Stimulated activated CD8-positive, alpha-beta memory T cell treated with anti-CD3 and anti-CD28 coated beads, Interleukin-4, amount 100 ng/mL, for 1 hour (primary cell): ENCODE data around the gene KCNMA1.

Experiments
- DNase-seq, 2 donors: peaks; one replicate each; pipeline ENCODE4 v3.0.0-alpha.2; 2020; ENCODE audit warnings: low read depth in 2 of 2, low spot score in 1 of 2

The KCNMA1 gene

DNA sequence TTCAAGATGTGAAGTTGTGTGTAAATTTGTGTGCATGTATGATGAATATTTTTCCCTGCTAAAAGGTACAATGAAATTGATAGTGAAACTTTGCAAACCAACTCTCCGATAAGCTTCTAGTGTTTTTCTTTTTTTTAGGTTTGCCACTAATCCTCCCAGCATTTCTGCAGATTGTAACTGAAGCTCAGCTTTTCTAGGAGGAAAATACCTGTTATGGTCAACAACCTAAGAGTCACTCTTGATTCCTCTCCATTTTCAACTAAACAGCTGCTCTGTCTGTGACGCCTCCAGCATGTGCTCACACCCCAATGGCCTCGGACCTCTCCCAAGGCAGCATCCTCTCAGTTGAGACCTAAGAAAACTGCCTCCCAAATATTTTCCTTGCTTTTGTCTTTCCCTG is 406.2 kb downstream of the KCNMA1 start:
- DNase-seq = no peak

DNA sequence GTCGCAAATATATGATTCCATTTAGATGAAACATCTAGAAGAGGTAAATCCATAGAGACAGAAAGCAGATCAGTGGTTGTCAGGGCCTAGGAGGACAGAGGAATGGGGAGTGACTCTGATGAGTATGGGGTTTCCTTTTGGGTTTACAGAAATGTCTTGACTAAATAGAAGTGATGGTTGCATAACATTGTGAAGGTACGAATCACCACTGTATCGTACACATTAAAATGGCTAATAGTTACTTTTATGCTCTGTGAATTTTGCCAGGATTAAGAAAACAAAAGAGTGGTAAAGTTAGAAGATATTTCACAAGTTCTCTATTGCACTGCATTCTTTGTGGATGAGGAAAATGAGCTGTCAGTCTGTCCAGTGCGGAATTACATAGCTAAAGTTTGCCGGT is 407.4 kb downstream of the KCNMA1 start:
- DNase-seq = no peak

DNA sequence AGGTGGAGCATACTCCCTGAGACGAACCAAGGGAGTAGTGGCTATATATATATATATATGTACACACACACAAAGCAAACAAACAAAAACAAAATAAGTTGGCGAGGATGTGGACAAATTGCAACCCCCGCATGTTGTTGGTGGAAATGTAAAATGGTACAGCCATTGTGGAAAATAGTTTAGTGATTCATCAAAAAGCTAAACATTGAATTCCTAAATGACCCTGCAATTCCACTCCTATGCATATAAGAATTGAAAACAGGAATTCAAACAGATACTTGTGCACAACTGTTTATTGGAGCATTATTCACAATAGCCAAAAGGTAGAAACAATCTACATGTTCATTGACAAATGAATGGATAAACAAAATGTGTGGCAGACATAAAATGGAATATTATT is 407.9 kb downstream of the KCNMA1 start:
- no peak for DNase-seq

DNA sequence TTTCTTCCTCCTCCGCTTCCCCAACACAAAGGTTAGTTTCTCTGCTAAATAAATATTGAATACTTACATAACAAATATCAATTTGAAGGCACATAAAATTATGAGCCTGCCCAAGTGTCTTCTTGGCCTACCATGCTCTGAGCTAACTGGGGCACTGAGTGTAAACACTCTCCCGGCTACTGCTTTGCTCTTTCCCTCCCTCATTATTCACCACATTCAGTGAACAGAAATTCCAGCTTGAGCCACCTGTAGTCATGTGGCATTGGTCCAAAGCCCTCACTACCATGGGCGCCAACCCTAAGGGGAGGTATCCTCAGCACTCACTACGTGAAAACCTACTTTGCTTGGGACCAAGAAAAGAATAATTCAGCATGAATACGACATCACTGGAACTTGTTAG is 409.0 kb downstream of the KCNMA1 start:
- no peak for DNase-seq

DNA sequence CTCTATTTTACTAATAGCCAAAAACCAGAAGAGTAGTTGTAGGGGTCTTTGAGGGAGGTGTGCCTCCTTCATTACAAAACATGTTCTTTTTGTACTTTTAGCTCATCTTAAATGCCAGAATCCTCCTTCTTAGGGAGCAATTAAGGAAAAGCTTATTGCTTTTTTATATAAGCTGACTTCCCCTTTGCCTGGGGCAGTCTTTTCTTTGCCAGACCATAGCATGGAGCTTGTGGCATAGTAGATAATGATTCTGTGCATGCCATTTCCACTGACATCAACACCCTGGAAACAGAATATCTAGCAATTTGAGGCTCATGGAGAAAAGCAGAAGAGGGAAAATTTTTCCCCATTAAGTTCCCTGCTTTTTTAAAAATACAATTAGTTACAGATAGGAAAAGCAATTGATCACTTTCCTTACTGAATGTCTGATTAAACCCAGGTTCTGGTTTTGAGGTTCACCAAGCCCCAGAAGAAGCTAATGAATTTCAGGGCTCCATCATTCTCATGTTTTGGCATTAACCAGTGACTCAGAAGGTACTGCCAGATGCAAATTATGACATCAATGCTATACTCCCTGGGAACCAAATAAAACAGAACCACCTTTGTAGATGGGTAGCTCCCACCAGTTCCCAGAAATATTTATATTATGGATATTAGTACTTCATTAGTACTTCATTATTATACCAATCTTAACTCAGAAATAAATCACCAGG is 410.6 kb downstream of the KCNMA1 start:
- DNase-seq = no peak

DNA sequence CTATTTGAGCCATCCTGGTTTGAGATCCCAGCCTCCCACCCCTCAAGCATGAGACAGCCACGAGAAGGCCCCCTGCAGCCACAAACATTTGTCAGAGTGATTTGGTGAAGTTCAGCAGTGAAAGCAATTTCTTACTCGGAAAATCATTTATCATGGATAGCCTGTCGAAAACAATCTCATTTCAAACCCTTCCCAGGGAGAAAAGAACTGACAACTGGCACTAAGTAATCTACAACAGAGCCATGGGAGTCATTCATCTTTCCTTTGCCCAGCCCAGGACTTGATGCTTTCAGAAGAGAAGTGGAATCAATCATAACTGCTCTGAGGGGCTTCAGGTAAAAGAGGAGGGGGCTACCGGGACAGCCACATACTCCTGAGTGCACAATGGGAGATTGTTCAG is 411.2 kb downstream of the KCNMA1 start:
- no peak for DNase-seq

DNA sequence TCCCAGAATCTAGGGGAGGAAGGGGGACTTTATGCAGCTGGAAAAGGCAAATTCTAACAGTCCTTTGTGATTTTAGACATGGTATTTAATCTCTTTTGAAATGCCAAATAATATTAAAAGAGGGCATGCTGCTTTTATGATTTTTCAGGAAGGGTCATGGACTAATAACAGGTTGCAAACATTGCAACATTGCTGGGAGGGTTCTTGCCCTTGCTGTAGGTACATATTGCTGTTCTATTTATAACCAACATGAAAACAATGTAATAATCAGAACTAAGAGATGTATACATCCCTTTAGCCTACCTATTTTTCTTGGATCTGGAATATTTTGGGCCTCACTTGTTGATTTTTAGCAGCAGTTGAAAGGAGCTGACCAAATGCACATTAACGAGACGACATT is 411.6 kb downstream of the KCNMA1 start:
- DNase-seq = no peak

DNA sequence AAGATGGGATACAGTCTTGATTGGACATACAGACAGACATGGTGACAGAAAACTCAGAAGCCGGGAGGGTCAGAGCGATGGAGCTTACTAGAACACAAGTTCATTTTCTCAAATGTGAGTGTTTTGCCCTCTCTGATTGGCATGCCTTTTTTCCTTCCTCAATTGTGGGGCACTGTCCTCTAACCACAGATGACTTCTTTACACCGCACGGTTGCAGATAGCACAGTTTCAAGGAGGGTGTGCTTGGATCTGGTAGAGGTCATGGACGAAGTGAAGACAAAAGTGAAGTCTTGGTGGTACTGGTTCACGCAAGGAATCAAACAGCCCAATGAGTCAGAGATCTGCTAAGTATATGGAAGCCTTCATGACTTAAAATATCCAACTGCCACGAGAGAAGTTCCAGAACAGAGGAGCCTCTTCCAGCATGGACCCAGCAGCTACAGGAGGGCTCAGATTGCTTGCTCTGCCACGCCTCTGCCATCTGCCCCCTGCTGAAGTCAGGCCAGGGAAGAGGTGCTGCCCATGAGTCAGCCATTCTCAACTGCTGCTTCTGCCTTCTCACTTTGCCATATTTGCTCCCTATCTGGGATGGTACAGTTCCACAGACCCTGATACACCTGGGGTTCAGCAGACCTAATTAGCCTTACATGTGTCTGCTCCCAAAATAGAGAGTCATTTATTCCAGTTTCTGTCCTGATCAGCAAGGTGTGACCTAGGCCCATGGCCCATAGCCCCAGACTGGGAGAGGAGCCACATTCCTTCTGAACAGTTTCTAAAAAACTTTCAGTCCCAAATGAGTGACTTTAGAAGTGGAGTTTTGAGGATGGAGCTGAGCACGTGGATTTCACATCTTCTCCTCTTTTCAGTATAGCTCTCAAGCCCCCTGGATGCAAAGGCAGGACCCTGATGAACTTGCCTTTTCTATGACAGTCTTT is 413.8 kb downstream of the KCNMA1 start:
- DNase-seq = no peak

DNA sequence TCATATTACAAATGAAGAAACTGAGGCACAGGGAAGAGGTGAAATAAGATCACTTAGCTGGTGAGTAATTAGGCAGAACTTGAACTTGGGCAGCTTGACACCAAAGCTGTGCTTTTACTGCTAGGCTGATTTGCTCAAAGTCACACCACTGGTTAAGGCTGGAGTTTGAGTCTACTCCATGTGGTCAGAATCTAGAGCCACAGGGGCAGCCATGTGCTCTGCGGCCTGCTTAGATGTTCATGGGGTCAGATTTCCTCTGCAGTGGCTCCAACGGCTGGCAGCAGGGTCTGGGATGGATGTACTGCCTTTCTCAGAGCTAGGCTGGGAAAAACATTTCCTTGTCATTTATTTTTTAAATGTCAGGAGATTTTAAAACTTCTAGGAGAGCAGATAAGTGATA is 417.5 kb downstream of the KCNMA1 start:
- no peak for DNase-seq

DNA sequence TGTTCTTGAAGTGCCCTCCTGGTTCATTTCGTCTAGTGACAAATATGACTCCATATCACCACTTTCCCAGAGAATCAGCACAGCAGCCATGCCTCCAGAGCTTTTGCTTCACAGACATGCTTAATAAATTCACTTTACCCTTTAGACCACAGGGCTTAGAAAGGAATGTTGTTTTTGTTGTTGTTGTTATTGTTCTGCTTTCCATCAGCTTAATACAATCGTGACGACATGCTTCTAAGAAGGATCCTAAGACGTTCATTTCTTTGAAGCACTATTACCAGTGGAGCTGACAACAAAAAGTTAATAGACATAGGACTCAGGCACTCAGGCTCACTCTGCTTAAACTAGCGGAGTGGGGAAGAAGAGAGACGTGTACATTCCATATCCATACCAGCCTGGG is 418.6 kb downstream of the KCNMA1 start:
- no peak for DNase-seq

DNA sequence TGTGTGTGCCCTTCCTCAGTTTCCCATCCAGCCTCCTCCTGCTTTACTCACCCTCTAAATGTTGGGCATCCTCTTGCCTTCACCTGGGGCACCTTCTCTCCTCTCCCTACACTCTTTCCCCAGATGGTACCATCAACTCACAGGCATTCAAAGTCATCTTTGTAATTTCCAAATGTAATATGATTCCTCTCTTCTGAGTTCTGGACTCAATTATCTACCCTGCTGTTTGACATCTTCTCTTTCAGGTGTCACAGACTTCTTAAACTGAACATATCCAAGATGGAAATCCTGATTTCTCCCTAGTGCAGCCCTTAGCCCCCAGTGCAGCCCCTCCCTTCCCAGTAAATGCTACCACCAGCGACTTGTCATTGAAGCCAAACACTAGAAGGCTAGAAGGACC is 422.8 kb downstream of the KCNMA1 start:
- no peak for DNase-seq

DNA sequence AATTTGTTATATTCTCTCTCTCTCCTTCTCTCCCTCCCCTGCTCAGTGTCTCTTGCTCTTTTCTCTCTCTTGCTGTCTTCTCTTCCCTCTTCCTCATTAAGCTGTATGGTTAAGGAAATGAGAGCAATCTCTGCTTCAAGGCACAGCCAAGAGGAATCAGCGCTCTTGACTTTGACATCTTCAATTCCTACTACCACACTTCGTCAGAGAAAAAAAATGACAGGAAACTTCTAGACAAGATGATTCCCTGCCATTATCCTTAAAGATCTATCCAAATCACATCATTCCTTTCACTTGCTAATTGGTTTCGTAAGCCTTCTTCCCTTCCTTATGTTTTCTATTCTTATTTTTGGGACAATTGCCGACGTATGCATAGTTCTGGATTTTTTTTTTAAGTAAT is 425.0 kb downstream of the KCNMA1 start:
- DNase-seq = no peak

DNA sequence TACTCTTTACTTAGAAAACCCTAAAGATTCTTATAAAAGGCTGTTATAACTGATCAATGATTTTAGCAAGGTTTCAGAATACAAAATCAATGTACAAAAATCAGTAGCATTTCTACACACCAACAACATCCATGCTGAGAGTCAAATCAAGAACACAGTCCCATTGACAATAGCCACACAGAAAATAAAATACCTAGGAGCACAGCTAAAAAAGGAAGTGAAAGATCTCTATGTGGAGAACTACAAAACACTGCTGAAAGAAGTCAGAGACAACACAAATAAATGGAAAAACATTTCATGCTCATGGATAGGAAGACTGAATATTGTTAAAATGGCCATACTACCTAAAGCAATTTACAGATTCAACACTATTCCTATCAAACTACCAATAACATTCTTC is 427.0 kb downstream of the KCNMA1 start:
- no peak for DNase-seq

DNA sequence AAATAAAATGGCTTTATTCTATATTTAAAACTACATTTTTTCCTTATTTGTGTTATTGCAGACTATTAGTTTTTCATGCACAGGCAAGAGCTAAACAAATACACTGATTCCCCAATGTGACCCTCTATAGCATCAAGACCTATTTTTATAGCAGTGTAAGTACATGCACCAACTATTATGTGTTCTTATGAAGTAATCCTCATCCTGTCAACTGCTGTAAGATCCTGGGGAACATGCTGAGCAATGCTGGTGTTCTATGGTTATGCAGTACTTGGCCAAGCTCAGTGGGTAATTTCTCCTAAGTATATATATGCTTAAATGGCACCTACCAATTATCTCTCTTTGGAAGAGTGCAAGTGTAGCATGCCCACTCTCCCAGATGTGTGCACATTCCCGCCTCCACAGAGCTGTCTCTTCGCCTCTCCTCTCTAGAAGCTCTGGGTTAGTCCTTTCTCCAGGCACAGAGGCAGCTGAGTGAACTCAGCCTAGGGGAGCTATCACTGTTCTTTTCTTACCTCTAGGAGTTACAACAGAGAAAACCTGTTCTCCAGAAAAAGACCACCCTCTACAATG is 428.8 kb downstream of the KCNMA1 start:
- DNase-seq = no peak

DNA sequence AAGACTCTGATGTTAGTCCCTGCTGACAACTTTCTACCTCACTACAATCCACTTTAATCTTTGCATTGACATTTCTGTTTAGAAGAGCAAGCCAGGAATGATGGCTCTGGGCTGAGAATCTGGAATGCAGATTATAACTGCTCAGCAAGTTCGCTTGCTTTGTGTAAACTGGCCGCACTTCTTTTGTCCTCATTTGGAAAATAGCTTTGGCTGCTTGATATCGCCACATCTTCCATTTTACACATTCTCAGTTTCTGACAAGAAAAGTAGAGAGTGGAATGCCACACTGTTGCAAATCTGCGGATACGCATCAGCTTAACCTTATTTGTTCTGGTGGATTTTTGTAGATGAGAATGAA is 429.8 kb downstream of the KCNMA1 start:
- no peak for DNase-seq

DNA sequence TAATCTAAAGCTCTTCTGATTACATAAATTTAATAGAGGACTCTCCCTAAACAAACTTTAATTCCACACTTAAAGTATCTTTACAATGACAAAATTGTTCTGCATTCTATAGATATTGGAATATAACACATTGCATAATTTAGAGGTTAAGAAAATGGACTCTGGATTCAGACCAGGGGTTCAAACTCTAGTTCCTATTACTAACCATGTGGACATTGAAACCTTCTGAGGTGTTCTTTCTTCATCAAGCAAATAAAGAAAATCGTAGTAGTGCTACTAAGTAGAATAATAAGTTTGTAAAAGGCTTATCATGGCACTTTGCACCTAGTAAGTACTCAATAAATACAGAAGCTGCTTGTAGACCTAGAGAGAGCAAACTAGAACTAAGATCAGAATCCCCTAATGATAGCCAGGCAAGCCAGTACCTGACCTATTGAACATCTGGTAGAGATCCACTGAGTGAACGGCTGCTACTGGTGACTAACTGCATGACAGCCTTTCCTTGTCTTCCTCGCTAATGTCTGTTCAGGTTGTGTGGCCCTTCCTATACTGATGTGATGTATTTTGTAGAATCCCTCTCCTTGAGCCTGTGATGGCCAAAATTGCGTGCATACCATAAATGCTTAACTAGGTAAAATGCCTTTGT is 430.3 kb downstream of the KCNMA1 start:
- DNase-seq = no peak

DNA sequence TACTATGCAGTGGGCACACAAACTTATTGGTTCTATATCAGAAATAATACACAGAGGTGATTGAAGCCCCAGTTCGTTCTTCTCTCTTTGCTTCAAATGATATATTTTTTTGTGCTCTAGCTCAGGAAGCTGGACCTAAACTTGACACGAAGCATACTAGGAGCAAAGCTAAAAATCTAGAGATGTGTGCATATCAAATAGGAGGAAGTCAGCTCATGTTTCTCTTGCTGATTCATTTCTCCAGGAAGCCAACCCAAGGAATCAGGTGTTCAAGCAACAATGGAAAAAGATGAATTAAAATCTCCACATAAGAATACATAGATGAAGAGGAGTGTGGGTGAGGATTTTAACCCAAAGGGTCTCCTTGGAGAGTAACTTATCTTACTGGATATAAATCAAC is 432.5 kb downstream of the KCNMA1 start:
- no peak for DNase-seq

DNA sequence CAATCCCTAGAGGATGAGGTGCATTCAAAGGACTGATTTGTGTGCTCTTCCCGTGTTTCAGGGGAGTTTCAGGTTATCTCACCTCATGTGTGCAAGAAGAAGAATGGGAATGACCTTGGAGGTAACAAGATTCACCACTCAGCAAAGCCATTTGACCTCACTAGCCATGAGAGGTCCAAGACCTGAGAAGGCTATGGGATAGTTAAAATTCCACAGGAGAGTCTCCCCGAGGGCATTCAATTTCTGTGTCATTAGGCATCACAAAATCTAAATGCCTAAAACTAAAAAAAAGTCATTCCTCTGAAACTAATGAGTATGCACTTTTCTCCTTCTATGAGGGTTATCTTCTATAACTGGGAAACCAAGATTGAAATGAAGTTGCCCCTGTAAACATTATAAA is 433.4 kb downstream of the KCNMA1 start:
- no peak for DNase-seq

DNA sequence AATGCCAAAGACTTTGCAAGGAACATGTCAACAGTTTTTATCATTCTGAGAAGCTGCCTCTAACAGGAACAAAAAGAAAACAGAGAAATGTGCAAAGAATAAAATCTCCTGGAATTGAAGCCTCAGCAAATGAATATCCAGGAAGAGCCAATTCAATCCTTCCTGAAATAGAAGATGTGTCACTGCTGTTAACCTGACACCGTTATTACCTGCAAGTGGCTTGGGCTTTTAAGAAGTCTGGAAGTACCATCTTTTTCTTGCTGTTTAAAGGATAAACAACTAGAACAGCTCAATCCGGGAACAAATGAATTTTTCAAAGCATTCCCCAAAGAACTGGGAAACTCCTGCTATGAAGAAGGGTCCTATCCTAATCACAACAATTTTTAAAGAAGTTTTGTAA is 434.8 kb downstream of the KCNMA1 start:
- DNase-seq = no peak

DNA sequence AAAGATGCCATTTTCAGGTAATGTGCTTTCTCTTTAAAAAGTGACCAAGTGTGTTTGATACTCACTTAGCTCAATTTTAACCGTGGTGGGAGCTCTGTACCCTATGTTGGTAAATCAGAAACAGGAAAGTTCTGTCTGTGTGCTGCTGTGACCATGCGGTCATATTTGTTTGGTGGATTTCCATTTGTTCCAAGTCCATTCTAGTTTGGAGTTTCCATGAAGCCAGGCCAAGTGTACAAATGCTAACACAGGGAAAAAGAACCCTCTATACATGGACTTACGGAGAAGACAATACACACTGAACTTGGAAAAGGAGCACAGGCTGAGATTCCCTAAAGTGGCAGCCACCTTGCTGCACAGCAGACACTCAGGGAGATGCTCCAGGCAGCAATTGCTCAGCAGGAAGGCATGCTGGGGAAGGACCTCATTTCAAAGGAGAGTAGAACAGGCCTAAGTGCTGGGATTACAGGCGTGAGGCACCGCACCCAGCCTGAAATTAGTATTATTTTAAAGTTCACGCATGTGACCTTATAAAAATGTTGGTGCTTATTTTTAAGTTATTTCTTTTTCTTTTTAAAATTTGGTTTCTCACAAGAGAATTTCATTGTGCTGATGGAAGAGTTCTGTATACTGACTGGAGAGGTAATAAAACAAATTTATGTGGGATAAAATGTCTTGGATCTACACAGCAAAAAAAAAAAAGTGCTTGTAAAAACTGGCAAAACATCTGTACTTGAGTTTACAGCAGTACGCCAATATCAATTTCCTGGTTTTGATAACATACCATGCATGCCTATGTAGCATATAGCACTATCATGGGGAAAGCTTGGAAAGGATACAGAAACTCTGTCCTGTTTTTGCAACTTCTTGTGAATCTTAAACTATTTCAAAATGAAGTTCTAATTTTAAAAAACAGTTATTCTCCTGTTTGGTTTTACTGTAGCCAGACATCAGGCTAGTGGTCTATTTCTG is 436.2 kb downstream of the KCNMA1 start:
- no peak for DNase-seq

DNA sequence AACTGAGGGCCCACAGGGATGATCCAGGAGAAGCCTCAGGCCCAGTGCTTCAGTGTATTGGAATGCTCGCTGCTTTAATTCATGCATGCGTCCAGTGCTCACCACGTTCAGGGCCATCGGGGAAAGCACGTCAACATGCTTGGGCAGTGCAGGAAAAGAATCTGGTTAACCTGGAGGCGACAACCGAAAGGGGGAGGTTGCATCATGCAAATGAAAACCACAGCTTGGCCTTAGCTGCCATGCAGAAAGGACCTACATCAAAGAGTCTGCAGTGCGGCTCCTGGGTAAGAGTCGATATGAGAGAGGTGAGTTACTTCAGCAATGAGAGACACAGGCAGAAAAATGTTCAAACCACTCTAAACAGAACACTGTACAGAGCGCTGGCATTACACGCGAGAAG is 440.1 kb downstream of the KCNMA1 start:
- DNase-seq = no peak
